Measurements from ENCODE around the gene C19orf67. TPM values are rescaled to one million over a fixed set of nuclear protein-coding genes. Genes with fewer than 3 reads are reported as not detected.

The C19orf67 gene
- total RNA-seq, 1 experiment from 2014 or later = 0.28 TPM

- in situ Hi-C loops (cut with HindIII; ENCODE audit: low pct_unique_long_range_greater_than_20kb, low sequenced_read_pairs) (no loop called here), intact Hi-C loops (cut with micrococcal nuclease; ENCODE audit: unreplicated experiment) (no loop called here)
- ChIA-PET CTCF (no interaction called here), POLR2A (no interaction called here)
- no peak overlapping the region for H3K4me3 ChIP-seq (ENCODE audit: low read depth in 2 of 2, low read length in 2 of 2)
- peaks cover 4% of the 10 kb centered on the region for H3K4me1 ChIP-seq (ENCODE audit: control insufficient read depth, insufficient read depth, low read length)
- no peaks in the 10 kb centered on the region for H3K9me3 ChIP-seq (ENCODE audit: control insufficient read depth, insufficient read depth, low read depth, low read length)
- BruUV-seq (replicated peaks) = no TSS peak
- H3K36me3 ChIP-seq (ENCODE audit: control insufficient read depth, insufficient read depth, low read length) = no peaks in the 10 kb centered on the region; the same call in 1 of the 2 replicates
- H3K27me3 ChIP-seq (ENCODE audit: control insufficient read depth, insufficient read depth, low read length) = no peaks in the 10 kb centered on the region
- no peak for ATAC-seq
- H3K27ac ChIP-seq (ENCODE audit: low read length) = no peak overlapping the region
- TF ChIP-seq SIN3A (IDR thresholded peaks at IDR 0.05; ENCODE audit: borderline replicate concordance, insufficient read depth, low read depth, low read length) (no peak), POLR2AphosphoS5 (IDR thresholded peaks at IDR 0.05; ENCODE audit: low read depth, low read length) (no peak), CTCF (IDR thresholded peaks at IDR 0.05) (no peak), TCF7L2 (IDR thresholded peaks at IDR 0.05; ENCODE audit: low read depth, low read length) (no peak), REST (IDR thresholded peaks at IDR 0.05; ENCODE audit: insufficient read depth in 1 of 2, low read depth in 2 of 2, low read length in 1 of 2) (no peak)
- DNase-seq (ENCODE audit: low read depth, low spot score) = no peak
Observed at GRCh38 chr19:14086098-14086497, 515 bp upstream of the C19orf67 start.

GRCh38 chr19:14082675-14082960 lies 3.0 kb downstream of the C19orf67 start:
- POLR2A ChIA-PET = no interaction called here
- no peaks in the 10 kb centered on the region for H3K27me3 ChIP-seq (ENCODE audit: control insufficient read depth, insufficient read depth, low read length)
- TF ChIP-seq TCF7L2 (IDR thresholded peaks at IDR 0.05; ENCODE audit: low read depth, low read length) (no peak), REST (IDR thresholded peaks at IDR 0.05; ENCODE audit: insufficient read depth in 1 of 2, low read depth in 2 of 2, low read length in 1 of 2) (no peak)
- CTCF ChIA-PET = interaction anchor here (0.6 kb wide), 1 partner anchor 259 kb away, joined by 12 read pairs; no protein-coding TSS in a partner anchor
- DNase-seq (ENCODE audit: low read depth, low spot score) = no peak
- H3K4me1 ChIP-seq (ENCODE audit: control insufficient read depth, insufficient read depth, low read length) = peaks cover 6% of the 10 kb centered on the region
- no peak overlapping the region for H3K4me3 ChIP-seq (ENCODE audit: low read depth in 2 of 2, low read length in 2 of 2)
- no TSS peak for BruUV-seq (replicated peaks)
- no peaks in the 10 kb centered on the region for H3K36me3 ChIP-seq (ENCODE audit: control insufficient read depth, insufficient read depth, low read length)
- intact Hi-C loops (cut with micrococcal nuclease; ENCODE audit: unreplicated experiment) (no loop called here), in situ Hi-C loops (cut with HindIII; ENCODE audit: low pct_unique_long_range_greater_than_20kb, low sequenced_read_pairs) (no loop called here)
- no peaks in the 10 kb centered on the region for H3K9me3 ChIP-seq (ENCODE audit: control insufficient read depth, insufficient read depth, low read depth, low read length)
- no peak overlapping the region for H3K27ac ChIP-seq (ENCODE audit: low read length)
- no peak for ATAC-seq

All from Panc1 (cell line).